Hindlimb muscle (tissue), 1 donor: ENCODE data around the gene ACTR6. TPM values are rescaled to one million over a fixed set of nuclear protein-coding genes. Genes with fewer than 3 reads are reported as not detected.
"Not testable (repeated sequence)": the region's sequence is repeated elsewhere in the genome, so short reads cannot be mapped to it uniquely, and the experiment has no call there.

Experiments used
- DNase-seq: peaks from one replicate; pipeline ENCODE4 v3.0.0-alpha.2; 2013
- polyA plus RNA-seq: library from polyadenylated mRNA; unstranded; fragments of 120-200 nt; gene quantifications from one replicate; pipeline ENCODE4 v1.2.1, GENCODE V29; 2013; ENCODE audit not compliant: insufficient read length

Gene ACTR6
- polyA plus RNA-seq, 1 donor, result 20.0 TPM

- not testable (repeated sequence) for DNase-seq
Observed at GRCh38 chr12:100222173-100222572, 21.6 kb downstream of the ACTR6 start.

- no peak for DNase-seq
Observed at GRCh38 chr12:100225491-100225890, 24.9 kb downstream of the ACTR6 start.

GRCh38 chr12:100229036-100229635 is 28.5 kb downstream of the ACTR6 start:
- DNase-seq, result no peak

GRCh38 chr12:100229876-100230275 is 29.3 kb downstream of the ACTR6 start:
- no peak for DNase-seq

GRCh38 chr12:100231873-100232272 is 31.3 kb downstream of the ACTR6 start:
- DNase-seq, result not testable (repeated sequence)

- peak; percentile 40 for DNase-seq
Observed at GRCh38 chr12:100234166-100234565, 33.6 kb downstream of the ACTR6 start.

- DNase-seq, result peak; percentile 22
Observed at GRCh38 chr12:100234591-100235304, 34.1 kb downstream of the ACTR6 start.

- no peak for DNase-seq
Observed at GRCh38 chr12:100238801-100239200, 38.2 kb downstream of the ACTR6 start.

GRCh38 chr12:100239589-100239988 is 39.0 kb downstream of the ACTR6 start:
- no peak for DNase-seq

GRCh38 chr12:100243137-100243536 is 42.5 kb downstream of the ACTR6 start:
- no peak for DNase-seq

- DNase-seq, result no peak
Observed at GRCh38 chr12:100247765-100248164, 47.1 kb downstream of the ACTR6 start.

GRCh38 chr12:100248886-100249285 is 48.3 kb downstream of the ACTR6 start:
- DNase-seq, result no peak

- no peak for DNase-seq
Observed at GRCh38 chr12:100249941-100250340, 49.3 kb downstream of the ACTR6 start.

GRCh38 chr12:100251917-100252316 is 51.3 kb downstream of the ACTR6 start:
- no peak for DNase-seq

GRCh38 chr12:100253437-100253836 is 52.8 kb downstream of the ACTR6 start:
- no peak for DNase-seq

- DNase-seq, result no peak
Observed at GRCh38 chr12:100254876-100255275, 54.3 kb downstream of the ACTR6 start.

- DNase-seq, result no peak
Observed at GRCh38 chr12:100258127-100258526, 57.5 kb downstream of the ACTR6 start.

GRCh38 chr12:100263131-100263530 is 62.5 kb downstream of the ACTR6 start:
- DNase-seq, result no peak

- DNase-seq, result not testable (repeated sequence)
Observed at GRCh38 chr12:100265107-100265506, 64.5 kb downstream of the ACTR6 start.

GRCh38 chr12:100265732-100266584 is 65.3 kb downstream of the ACTR6 start:
- DNase-seq, result peak; percentile 6

GRCh38 chr12:100266585-100266834 is 65.9 kb downstream of the ACTR6 start:
- DNase-seq, result no peak

- DNase-seq, result peak; percentile 96
Observed at GRCh38 chr12:100266835-100267602, 66.4 kb downstream of the ACTR6 start, which contains the start of the genes DEPDC4 and SCYL2. DEPDC4 (minus strand) TSS chr12:100267079; CDS start chr12:100267076, 3 bp downstream. SCYL2 (plus strand) TSS chr12:100267177; CDS start chr12:100282971, 15,794 bp downstream.
